GM18873 (cell line): Measurements from ENCODE around the gene DMD.
"Not testable (repeated sequence)": the region's sequence is repeated elsewhere in the genome, so short reads cannot be mapped to it uniquely, and the experiment has no call there.

Experiments used
- ATAC-seq: cut with Tn5 transposase; IDR thresholded peaks from one replicate; pipeline ENCODE4 v1.9.1; 2021; ENCODE audit warnings: mild to moderate bottlenecking, moderate library complexity, moderate number of reproducible peaks; ENCODE audit not compliant: unreplicated experiment, low FRiP score

Gene DMD

GRCh38 chrX:33160273-33160672 is 51.1 kb downstream of the DMD start:
- no peak for ATAC-seq

DNA sequence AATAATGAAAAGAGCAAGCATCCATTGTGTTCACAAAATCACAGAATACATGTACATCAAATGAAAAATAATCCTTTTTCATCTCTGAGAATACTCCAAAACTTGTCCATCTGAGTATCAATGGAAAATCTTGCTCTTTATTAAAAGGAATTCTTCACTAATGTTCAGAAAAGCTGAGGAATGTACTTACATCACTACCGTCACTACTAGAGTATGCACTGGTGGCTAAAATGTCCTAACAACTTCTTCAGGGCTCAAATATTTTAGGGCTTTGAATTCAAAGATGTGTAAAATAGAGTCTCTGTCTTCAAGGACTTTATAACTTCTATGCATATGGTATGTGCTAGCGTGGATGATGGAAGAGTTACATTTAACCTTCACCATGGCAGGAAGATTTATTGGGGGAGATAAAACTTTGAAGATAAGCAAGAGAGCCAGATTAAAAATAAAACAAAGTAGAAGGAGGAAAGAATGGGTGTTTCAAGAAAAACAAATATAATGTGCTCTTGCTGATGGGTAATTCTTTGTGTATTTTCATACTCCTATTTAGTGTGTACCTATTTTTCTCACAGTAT is 55.1 kb downstream of the DMD start:
- no peak for ATAC-seq

DNA sequence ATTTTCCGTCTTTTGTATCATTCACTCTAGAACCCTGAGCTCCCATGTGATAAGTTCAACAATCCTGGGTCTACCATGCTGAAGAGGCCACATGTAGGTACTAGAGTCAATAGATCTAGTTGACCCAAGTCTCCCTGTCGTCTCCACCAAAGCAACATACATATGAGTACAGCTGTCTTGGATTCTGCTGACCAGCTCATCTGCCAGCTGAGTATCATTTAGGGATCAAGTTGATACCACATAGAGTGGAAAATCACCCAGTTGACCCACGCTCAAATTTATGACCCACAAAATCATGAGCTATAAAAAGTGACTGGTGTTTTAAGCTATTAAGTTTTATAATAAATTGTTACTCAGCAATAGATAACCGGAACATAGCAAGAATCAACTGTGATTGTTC is 61.8 kb downstream of the DMD start:
- no peak for ATAC-seq

DNA sequence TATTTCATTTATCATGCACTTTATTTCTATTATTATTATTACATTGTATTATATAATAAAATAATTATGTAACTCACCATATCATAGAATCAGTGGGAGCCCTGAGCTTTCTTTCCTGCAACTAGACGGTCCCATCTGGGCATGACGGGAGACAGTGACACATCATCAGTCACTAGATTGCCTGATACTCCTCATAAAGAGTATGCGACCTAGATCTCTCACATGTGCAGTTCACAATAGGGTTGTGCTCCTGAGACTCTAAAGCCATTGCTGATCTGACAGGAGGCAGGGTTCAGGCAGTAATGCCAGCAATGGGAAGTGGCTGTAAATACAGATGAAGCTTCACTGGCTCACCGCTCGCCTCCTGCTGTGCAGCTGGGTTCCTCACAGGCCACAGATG is 62.3 kb downstream of the DMD start:
- ATAC-seq, result no peak

GRCh38 chrX:33142331-33142730 is 69.0 kb downstream of the DMD start:
- ATAC-seq, result no peak

DNA sequence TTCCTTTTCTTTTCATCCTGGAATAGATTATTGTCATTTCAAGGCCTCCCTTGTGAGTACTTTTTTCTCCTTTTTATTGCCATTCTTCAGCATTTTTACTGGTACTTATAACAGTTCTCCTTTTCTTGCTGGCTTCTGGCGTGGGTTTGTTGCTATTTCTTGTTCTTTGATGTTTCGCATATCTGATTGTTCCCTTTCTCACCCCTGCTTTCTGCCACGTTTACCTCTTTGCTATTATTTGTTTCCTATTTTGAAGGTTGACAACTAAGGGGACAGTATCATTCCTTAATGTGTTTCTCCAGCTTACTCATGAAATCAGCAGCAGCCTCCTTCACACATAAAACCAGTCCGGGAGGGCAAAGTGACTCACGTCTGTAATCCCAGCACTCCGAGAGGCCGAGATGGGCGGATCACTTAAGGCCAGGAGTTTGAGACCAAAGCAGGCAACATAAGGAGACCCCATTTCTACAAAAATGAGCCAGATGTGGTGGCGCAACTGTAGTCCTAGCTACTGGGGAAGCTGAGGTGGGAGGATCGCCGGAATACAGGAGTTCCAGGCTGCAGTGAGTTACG is 72.6 kb downstream of the DMD start:
- ATAC-seq, result no peak

DNA sequence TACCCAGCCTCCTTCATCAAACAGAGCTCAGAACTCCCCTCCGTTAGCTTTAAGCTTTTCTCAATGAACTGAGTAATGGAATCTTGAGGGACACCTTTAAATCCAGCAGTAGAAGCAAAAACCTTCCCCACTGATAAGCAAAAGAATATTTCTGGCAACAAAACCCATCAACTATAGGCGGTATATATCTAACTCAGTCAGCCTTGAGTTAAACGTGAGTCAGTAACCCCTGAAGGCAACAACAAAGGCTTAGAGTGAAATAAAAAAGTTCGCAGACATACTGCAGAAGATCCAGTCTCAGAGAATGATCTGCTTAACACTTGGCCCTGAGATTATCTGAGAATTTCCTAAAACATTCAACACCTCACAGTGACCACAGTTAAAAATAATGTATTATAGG is 77.2 kb downstream of the DMD start:
- no peak for ATAC-seq

GRCh38 chrX:33133320-33133719 is 78.0 kb downstream of the DMD start:
- ATAC-seq, result no peak

DNA sequence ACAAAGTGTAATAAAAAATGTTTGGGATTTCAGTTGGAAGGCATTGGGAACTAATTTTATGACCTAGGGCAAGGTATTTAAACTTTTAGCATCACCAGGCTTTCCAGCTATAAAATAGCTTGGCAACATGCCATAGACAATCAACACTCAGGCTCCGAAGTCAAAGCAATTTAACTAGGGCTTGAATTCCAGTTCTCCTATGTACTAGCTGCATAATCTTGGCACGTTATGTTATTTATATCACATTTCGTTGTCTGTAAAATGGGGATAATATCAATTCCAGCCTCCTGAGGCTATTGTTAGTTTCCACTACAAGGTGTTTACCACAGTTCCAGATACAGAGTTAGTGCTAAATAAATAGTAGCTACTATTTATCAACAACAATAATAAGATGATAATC is 78.8 kb downstream of the DMD start:
- ATAC-seq, result no peak

GRCh38 chrX:33129607-33130006 is 81.7 kb downstream of the DMD start:
- no peak for ATAC-seq

GRCh38 chrX:33128048-33128805 is 83.1 kb downstream of the DMD start:
- no peak for ATAC-seq

DNA sequence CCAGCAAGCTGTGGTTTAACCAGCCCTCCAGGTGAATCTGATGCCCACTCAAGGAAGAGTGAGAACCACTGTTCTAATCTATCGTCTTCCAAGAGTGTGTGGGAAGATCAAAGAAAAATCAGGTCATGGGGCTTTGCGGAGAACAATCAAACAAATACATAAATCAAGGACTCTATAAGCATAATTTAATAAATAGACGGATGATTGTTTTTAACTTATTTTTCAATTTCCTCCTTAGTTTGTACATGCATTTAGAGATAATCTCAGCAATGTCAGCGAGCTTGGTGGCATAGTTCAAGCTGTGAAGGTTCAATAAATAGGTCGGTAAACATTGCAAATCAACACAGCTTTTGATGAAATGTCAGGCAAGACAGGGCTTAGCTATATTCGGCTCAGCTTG is 84.9 kb downstream of the DMD start:
- no peak for ATAC-seq

- no peak for ATAC-seq
Observed at GRCh38 chrX:33109858-33110257, 101.5 kb downstream of the DMD start.

GRCh38 chrX:33106737-33107136 is 104.6 kb downstream of the DMD start:
- ATAC-seq, result no peak

DNA sequence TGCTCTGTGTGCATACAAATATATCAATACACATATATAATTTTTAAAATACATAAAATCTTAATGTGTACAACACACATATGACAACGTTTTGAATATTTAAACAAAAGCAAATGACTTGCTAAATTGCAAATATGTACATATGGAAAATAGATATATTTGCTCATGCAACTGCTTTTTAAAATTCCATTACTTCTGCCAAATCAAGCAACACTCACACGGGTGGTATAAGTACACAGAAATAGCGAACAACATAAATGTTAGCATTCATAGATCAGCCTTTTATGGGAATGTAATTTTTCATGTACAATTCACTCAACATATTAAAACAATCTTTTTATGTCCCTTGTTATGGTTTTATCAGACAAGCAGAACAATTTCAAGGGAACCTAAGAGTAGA is 116.3 kb downstream of the DMD start:
- no peak for ATAC-seq

DNA sequence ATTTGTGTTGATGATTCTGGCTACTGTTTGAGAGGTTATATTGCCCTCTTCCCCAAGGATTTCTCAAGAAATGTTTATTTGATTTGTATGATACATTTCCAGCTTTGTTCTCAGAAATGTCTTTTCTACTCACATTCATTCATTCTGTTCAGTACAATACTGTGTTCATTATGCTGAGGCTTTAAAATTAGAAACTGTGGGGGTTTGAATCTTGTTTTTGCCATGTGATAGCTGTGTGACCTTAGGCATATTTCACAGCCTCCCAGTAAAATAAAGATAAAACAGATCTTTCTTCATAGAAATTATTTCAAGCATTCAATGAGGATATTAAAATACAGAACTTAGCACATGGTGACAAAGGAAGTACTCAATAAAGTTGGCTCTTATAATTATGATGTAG is 123.9 kb downstream of the DMD start:
- no peak for ATAC-seq

DNA sequence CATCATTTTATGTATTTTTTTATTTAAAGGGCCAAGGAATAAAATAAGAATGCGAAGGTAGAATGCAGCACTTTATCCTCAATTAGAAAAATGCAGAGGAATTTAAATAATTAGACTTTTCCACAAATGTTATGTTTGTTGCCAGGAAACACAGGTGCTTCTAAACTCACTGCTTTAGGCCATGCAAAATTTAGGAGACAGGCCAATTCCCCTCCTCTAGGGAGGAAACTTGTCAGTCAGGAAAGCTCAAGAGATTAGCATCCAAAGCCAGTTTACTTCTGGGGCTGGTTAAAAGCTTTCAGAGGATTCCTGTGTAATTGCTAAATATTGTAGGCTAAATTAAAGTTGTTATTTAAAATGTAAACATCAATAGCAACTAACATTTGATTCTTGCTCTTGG is 124.5 kb downstream of the DMD start:
- no peak for ATAC-seq

DNA sequence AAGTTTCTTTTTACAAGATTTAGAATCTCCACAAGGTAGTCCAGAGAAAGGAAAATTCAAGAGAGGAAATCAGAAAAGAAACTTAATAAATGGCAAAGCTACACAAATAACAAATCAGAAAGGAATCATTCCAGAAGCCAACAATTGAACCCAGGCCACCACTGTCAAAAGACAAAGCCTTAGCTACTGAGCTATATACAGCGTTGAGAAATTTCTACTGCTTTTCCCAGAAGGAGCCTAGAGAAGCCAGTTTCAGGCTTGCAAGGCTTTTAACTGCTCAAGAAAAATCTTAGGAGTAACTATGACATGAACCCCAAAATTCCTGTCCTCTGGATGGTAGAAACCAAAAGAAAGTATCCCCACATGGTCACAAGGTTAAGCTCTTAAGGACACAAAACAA is 129.0 kb downstream of the DMD start:
- ATAC-seq, result no peak

DNA sequence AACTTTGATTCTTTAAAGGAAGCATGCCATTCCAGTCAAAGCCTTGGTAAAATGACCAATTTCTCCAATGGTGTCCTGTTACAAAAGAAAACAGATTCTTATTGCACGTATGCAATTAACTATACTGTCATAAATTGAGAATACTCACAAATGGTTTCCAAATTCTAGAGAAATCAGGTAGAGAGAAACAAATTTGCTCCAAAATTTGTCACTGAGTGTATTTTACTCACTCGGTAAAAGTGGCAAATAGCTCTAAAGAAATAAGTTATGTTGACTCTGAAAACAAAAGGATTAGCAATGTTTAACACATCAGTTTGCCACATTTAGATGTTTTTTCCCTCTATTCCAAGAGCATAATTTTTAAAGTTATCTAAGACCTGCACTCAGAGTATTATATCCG is 133.1 kb downstream of the DMD start:
- ATAC-seq, result no peak

DNA sequence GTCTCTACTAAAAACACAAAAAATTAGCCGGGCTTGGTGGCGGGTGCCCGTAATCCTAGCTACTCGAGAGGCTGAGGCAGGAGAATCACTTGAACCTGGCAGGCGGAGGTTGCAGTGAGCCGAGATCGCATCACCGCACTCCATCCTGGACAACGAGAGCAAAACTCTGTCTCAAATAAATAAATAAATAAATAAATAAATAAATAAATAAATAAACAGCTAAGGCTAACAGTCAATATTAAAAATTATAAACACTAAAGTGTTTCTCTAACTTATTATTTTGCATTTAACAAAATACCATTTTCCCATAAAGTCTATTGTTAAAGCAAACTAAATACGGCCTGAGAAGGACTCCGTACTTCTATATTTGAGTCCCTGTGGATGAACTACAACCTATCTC is 137.7 kb downstream of the DMD start:
- ATAC-seq, result not testable (repeated sequence)

- no peak for ATAC-seq
Observed at GRCh38 chrX:33065415-33065814, 145.9 kb downstream of the DMD start.

- no peak for ATAC-seq
Observed at GRCh38 chrX:33062041-33062440, 149.3 kb downstream of the DMD start.
